ENCODE results near the gene ZNF66. TPM values are rescaled to one million over a fixed set of nuclear protein-coding genes. Genes with fewer than 3 reads are reported as not detected.
"Not testable (repeated sequence)": the region's sequence is repeated elsewhere in the genome, so short reads cannot be mapped to it uniquely, and the experiment has no call there.

Gene ZNF66
- total RNA-seq (1 to 10 TPM; 1.4 to 4.5 TPM), polyA plus RNA-seq (under 1 TPM; 0.06 to 0.69 TPM)

- WGBS = 3% methylated on average over 42 of the region's 42 CpGs
- Histone ChIP-seq H3K9me3 (ENCODE audit: control insufficient read depth in 4 of 4, low read length in 3 of 4) (peaks cover 0 to 3% (median 0%) of the 10 kb centered on the region in 4 donors), H3K36me3 (ENCODE audit: control insufficient read depth in 4 of 4, insufficient read depth in 3 of 4, low read depth in 1 of 4, low read length in 3 of 4) (no peaks in the 10 kb centered on the region), H3K4me1 (ENCODE audit: control insufficient read depth in 4 of 4, insufficient read depth in 4 of 4, low read length in 3 of 4) (no peaks in the 10 kb centered on the region), H3K9ac (ENCODE audit: low read depth in 1 of 2, low read length in 2 of 2) (no peak within 1 kb of the TSS), H3K4me3 (ENCODE audit: low read depth in 1 of 3, low read length in 3 of 3) (peak within 1 kb of the TSS; percentile 54 to 71 (median 58)), H3K27me3 (ENCODE audit: control insufficient read depth in 4 of 4, insufficient read depth in 4 of 4, low read length in 3 of 4) (no peaks in the 10 kb centered on the region), H3K27ac (ENCODE audit: low read depth in 1 of 2, low read length in 2 of 2) (no peak within 1 kb of the TSS)
- no peak for TF ChIP-seq YY1 (IDR thresholded peaks at IDR 0.05)
- no peak for TF ChIP-seq CTCF (IDR thresholded peaks at IDR 0.05; ENCODE audit: low read depth, low read length, missing input control)
- peak; percentile 84 for TF ChIP-seq SP1 (IDR thresholded peaks at IDR 0.05)
- TF ChIP-seq RAD21 (IDR thresholded peaks at IDR 0.05) = peak in 1 of 2 donors; percentile 21
- peak; percentile 94 for TF ChIP-seq TAF1 (conservative IDR thresholded peaks at IDR 0.05)
- TF ChIP-seq REST (IDR thresholded peaks at IDR 0.05) = peak; percentile 34
- no peak for TF ChIP-seq MAX (IDR thresholded peaks at IDR 0.05)
- TF ChIP-seq JUND (IDR thresholded peaks at IDR 0.05) = no peak
- peak; percentile 94 for DNase-seq (ENCODE audit: low spot score)
Observed at GRCh38 chr19:20776083-20777076, at the start of gene ZNF66. ZNF66 (plus strand) TSS chr19:20776304; CDS start chr19:20776448, 144 bp downstream.

GRCh38 chr19:20750169-20750568 lies 25.9 kb upstream of the ZNF66 start:
- not testable (repeated sequence) for H3K9me3 ChIP-seq (ENCODE audit: control insufficient read depth in 4 of 4, low read length in 3 of 4); H3K4me3 ChIP-seq (ENCODE audit: low read depth in 1 of 3, low read length in 3 of 3); H3K27me3 ChIP-seq (ENCODE audit: control insufficient read depth in 4 of 4, insufficient read depth in 4 of 4, low read length in 3 of 4); H3K27ac ChIP-seq (ENCODE audit: low read depth in 1 of 2, low read length in 2 of 2); H3K9ac ChIP-seq (ENCODE audit: low read depth in 1 of 2, low read length in 2 of 2); H3K4me1 ChIP-seq (ENCODE audit: control insufficient read depth in 4 of 4, insufficient read depth in 4 of 4, low read length in 3 of 4); DNase-seq (ENCODE audit: low spot score); H3K36me3 ChIP-seq (ENCODE audit: control insufficient read depth in 4 of 4, insufficient read depth in 3 of 4, low read depth in 1 of 4, low read length in 3 of 4)
- 88% methylated on average over 6 of the region's 6 CpGs for WGBS

- DNase-seq (ENCODE audit: low spot score); H3K4me1 ChIP-seq (ENCODE audit: control insufficient read depth in 4 of 4, insufficient read depth in 4 of 4, low read length in 3 of 4); H3K9ac ChIP-seq (ENCODE audit: low read depth in 1 of 2, low read length in 2 of 2); H3K36me3 ChIP-seq (ENCODE audit: control insufficient read depth in 4 of 4, insufficient read depth in 3 of 4, low read depth in 1 of 4, low read length in 3 of 4); H3K27me3 ChIP-seq (ENCODE audit: control insufficient read depth in 4 of 4, insufficient read depth in 4 of 4, low read length in 3 of 4); H3K27ac ChIP-seq (ENCODE audit: low read depth in 1 of 2, low read length in 2 of 2); H3K9me3 ChIP-seq (ENCODE audit: control insufficient read depth in 4 of 4, low read length in 3 of 4); H3K4me3 ChIP-seq (ENCODE audit: low read depth in 1 of 3, low read length in 3 of 3): not testable (repeated sequence)
- 74% methylated on average over 9 of the region's 9 CpGs for WGBS
Observed at GRCh38 chr19:20752291-20752690, 23.8 kb upstream of the ZNF66 start.

- 90% methylated on average over 8 of the region's 8 CpGs for WGBS
- not testable (repeated sequence) for H3K27me3 ChIP-seq (ENCODE audit: control insufficient read depth in 4 of 4, insufficient read depth in 4 of 4, low read length in 3 of 4); H3K9me3 ChIP-seq (ENCODE audit: control insufficient read depth in 4 of 4, low read length in 3 of 4); H3K4me3 ChIP-seq (ENCODE audit: low read depth in 1 of 3, low read length in 3 of 3); H3K36me3 ChIP-seq (ENCODE audit: control insufficient read depth in 4 of 4, insufficient read depth in 3 of 4, low read depth in 1 of 4, low read length in 3 of 4); H3K9ac ChIP-seq (ENCODE audit: low read depth in 1 of 2, low read length in 2 of 2); DNase-seq (ENCODE audit: low spot score); H3K27ac ChIP-seq (ENCODE audit: low read depth in 1 of 2, low read length in 2 of 2); H3K4me1 ChIP-seq (ENCODE audit: control insufficient read depth in 4 of 4, insufficient read depth in 4 of 4, low read length in 3 of 4)
Observed at GRCh38 chr19:20769225-20769736, 6.8 kb upstream of the ZNF66 start.
